HepG2 (cell line): Measurements from ENCODE around the gene TROAP. TPM values are rescaled to one million over a fixed set of nuclear protein-coding genes. Genes with fewer than 3 reads are reported as not detected.
A peak's percentile ranks its signal among the peaks of the same experiment; 100 is the strongest.

Experiments
- DZIP1 ChIP-seq: sonication (generic); formaldehyde crosslinking; IDR thresholded peaks from 2 replicates; pipeline ENCODE4 v1.5.0; 2020; ENCODE audit warnings: mild to moderate bottlenecking, missing genetic modification reagents
- FIP1L1 ChIP-seq: fragments of 200-400 bp; formaldehyde crosslinking; IDR thresholded peaks from 2 replicates; pipeline ENCODE4 v1.6.1; 2018; ENCODE audit warnings: low read depth, mild to moderate bottlenecking, low read length, moderate library complexity, borderline replicate concordance; ENCODE audit not compliant: insufficient read depth
- KDM4B ChIP-seq: sonication (generic); formaldehyde crosslinking; IDR thresholded peaks from 2 replicates; pipeline ENCODE4 v1.4.0; 2020; ENCODE audit warnings: missing genetic modification reagents
- KLF16 ChIP-seq, 2 experiments: sonication (generic) in 1 of 2; formaldehyde crosslinking in 1 of 2; IDR thresholded peaks; 2 replicates each; pipeline versions ENCODE4 v1.6.1 to v1.8.0; 2016 to 2023; ENCODE audit warnings: missing genetic modification reagents in 2 of 2, missing compliant biosample characterization in 1 of 2
- MIXL1 ChIP-seq: IDR thresholded peaks from 2 replicates; pipeline ENCODE4 v1.6.1; 2016
- NFE2L1 ChIP-seq: sonication (generic); formaldehyde crosslinking; IDR thresholded peaks from 2 replicates; pipeline ENCODE4 v1.4.0; 2020; ENCODE audit warnings: missing genetic modification reagents, mild to moderate bottlenecking, borderline replicate concordance
- NR2F1 ChIP-seq, 2 experiments: fragments of 450-650 bp in 1 of 2; formaldehyde crosslinking in 1 of 2; IDR thresholded peaks; 2 replicates each; pipeline versions ENCODE4 v1.5.0 to v1.6.1; 2016 to 2020; ENCODE audit warnings: mild to moderate bottlenecking in 1 of 2, missing compliant biosample characterization in 1 of 2, missing genetic modification reagents in 1 of 2, moderate library complexity in 1 of 2
- PHF8 ChIP-seq: sonication (generic); formaldehyde crosslinking; IDR thresholded peaks from 2 replicates; pipeline ENCODE4 v1.5.0; 2020; ENCODE audit warnings: missing genetic modification reagents
- TFDP2 ChIP-seq: sonication (generic); formaldehyde crosslinking; IDR thresholded peaks from 2 replicates; pipeline ENCODE4 v1.4.0; 2020; ENCODE audit warnings: missing genetic modification reagents
- TGIF2 ChIP-seq: IDR thresholded peaks from 2 replicates; pipeline ENCODE4 v1.6.1; 2016; ENCODE audit warnings: control low read depth, missing compliant biosample characterization
- TOE1 ChIP-seq: sonication (generic); formaldehyde crosslinking; IDR thresholded peaks from 2 replicates; pipeline ENCODE4 v1.4.0; 2020; ENCODE audit warnings: mild to moderate bottlenecking, missing genetic modification reagents
- YEATS2 ChIP-seq: sonication (generic); formaldehyde crosslinking; IDR thresholded peaks from 2 replicates; pipeline ENCODE4 v1.4.0; 2020; ENCODE audit warnings: missing genetic modification reagents, borderline replicate concordance
- ZBTB14 ChIP-seq: sonication (generic); formaldehyde crosslinking; IDR thresholded peaks from 2 replicates; pipeline ENCODE4 v1.4.0; 2020; ENCODE audit warnings: missing genetic modification reagents
- ZFP41 ChIP-seq: sonication (generic); formaldehyde crosslinking; IDR thresholded peaks from 2 replicates; pipeline ENCODE4 v1.4.0; 2020; ENCODE audit warnings: mild to moderate bottlenecking, missing genetic modification reagents, borderline replicate concordance
- ZMYM4 ChIP-seq: sonication (generic); formaldehyde crosslinking; IDR thresholded peaks from 2 replicates; pipeline ENCODE4 v1.8.1; 2023; ENCODE audit warnings: mild to moderate bottlenecking, missing genetic modification reagents
- ZNF17 ChIP-seq: sonication (generic); formaldehyde crosslinking; IDR thresholded peaks from 2 replicates; pipeline ENCODE4 v1.5.0; 2020; ENCODE audit warnings: mild to moderate bottlenecking, missing genetic modification reagents
- ZNF329 ChIP-seq: sonication (generic); formaldehyde crosslinking; IDR thresholded peaks from 2 replicates; pipeline ENCODE4 v1.9.0; 2021; ENCODE audit warnings: low read depth, mild to moderate bottlenecking, missing genetic modification reagents
- ZNF350 ChIP-seq: sonication (generic); formaldehyde crosslinking; IDR thresholded peaks from 2 replicates; pipeline ENCODE4 v1.4.0; 2020; ENCODE audit warnings: mild to moderate bottlenecking, low read depth, missing genetic modification reagents, borderline replicate concordance
- ZNF503 ChIP-seq: sonication (generic); formaldehyde crosslinking; IDR thresholded peaks from 2 replicates; pipeline ENCODE4 v1.4.0; 2020; ENCODE audit warnings: missing genetic modification reagents
- ZNF549 ChIP-seq: sonication (generic); formaldehyde crosslinking; IDR thresholded peaks from 2 replicates; pipeline ENCODE4 v1.5.0; 2020; ENCODE audit warnings: missing genetic modification reagents
- ZSCAN20 ChIP-seq: sonication (generic); formaldehyde crosslinking; IDR thresholded peaks from 2 replicates; pipeline ENCODE4 v1.4.0; 2020; ENCODE audit warnings: missing genetic modification reagents, mild to moderate bottlenecking, borderline replicate concordance
- ZUFSP ChIP-seq: sonication (generic); formaldehyde crosslinking; IDR thresholded peaks from 2 replicates; pipeline ENCODE4 v1.9.0; 2021; ENCODE audit warnings: missing genetic modification reagents, mild to moderate bottlenecking, borderline replicate concordance
- polyA plus RNA-seq, 8 experiments: library from polyadenylated mRNA; depleted of rRNA in 3 of 8; stranded (reverse) in 7 of 8; unstranded in 1 of 8; fragments of >200 nt; fragmentation: Illumina TruSeq in 4 of 8; extraction: Trizol in 4 of 8; gene quantifications; 2 replicates each; pipeline versions ENCODE4 v1.2.1 to v1.2.3, GENCODE V29; 2011 to 2016; ENCODE audit warnings: low read depth in 4 of 8, missing spikeins in 1 of 8, mixed read lengths in 1 of 8; ENCODE audit not compliant: insufficient read depth in 1 of 8
- total RNA-seq, 5 experiments: library from RNA; depleted of rRNA; stranded (reverse); fragments of >200 nt; fragmentation: Illumina TruSeq; extraction: Trizol; gene quantifications; 2 replicates each; pipeline ENCODE4 v1.2.3, GENCODE V29; 2016; ENCODE audit warnings: low read depth in 1 of 5

The TROAP gene
- total and polyA plus RNA-seq, 2 of the 13 experiments (the other 11 are each of a cell fraction or from before 2014, with no cell fraction given) = 22.5 to 30.9 TPM

GRCh38 chr12:49366096-49366651, 43.1 kb downstream of the TROAP start (continued):
- no peak for TF ChIP-seq ZNF503
- no peak for TF ChIP-seq ZNF329
- no peak for TF ChIP-seq KDM4B (CRISPR knock-in tag)
- TF ChIP-seq TFDP2 (CRISPR knock-in tag) = 0 out of 2 replicates have a peak, but pooled peaks have one; percentile 23
- TF ChIP-seq ZNF350 (CRISPR knock-in tag) = 0 out of 2 replicates have a peak, but pooled peaks have one; percentile 83
- no peak for TF ChIP-seq ZFP41 (CRISPR knock-in tag)
- TF ChIP-seq ZBTB14 (CRISPR knock-in tag) = no peak
- TF ChIP-seq KLF16 (CRISPR knock-in tag; IDR thresholded peaks at IDR 0.05) = no peak
- TF ChIP-seq ZUFSP = no peak
- no peak for TF ChIP-seq ZNF17 (CRISPR knock-in tag)
- TF ChIP-seq FIP1L1 = no peak
- no peak for TF ChIP-seq TGIF2
- TF ChIP-seq YEATS2 (CRISPR knock-in tag) = no peak
- no peak for TF ChIP-seq MIXL1 (CRISPR knock-in tag)
- no peak for TF ChIP-seq ZSCAN20
- TF ChIP-seq TOE1 (CRISPR knock-in tag) = no peak
- TF ChIP-seq DZIP1 (CRISPR knock-in tag) = no peak
- no peak for TF ChIP-seq NFE2L1 (CRISPR knock-in tag)
- TF ChIP-seq ZMYM4 (CRISPR knock-in tag) = no peak
- 0 out of 4 replicates have a peak, but pooled peaks of 1 of the 2 experiments have one; percentile 16 for TF ChIP-seq NR2F1 (CRISPR knock-in tag; IDR thresholded peaks at IDR 0.05)
- no peak for TF ChIP-seq PHF8 (CRISPR knock-in tag)
- no peak for TF ChIP-seq ZNF549
